Embryonic facial prominence (tissue), 1 donor: ENCODE results near the gene MGAT5B.
A peak's percentile ranks its signal among the peaks of the same experiment; 100 is the strongest.
"Not testable (repeated sequence)": the region's sequence is repeated elsewhere in the genome, so short reads cannot be mapped to it uniquely, and the experiment has no call there.

Experiments
- DNase-seq: peaks from one replicate; pipeline ENCODE4 v3.0.0-alpha.2; 2016; ENCODE audit errors: extremely low spot score

The MGAT5B gene

GRCh38 chr17:76951375-76951905 lies 83.2 kb downstream of the MGAT5B start:
- DNase-seq, result no peak

GRCh38 chr17:76952402-76952801 lies 84.2 kb downstream of the MGAT5B start:
- no peak for DNase-seq

- no peak for DNase-seq
Observed at GRCh38 chr17:76953066-76953465, 84.9 kb downstream of the MGAT5B start.

- no peak for DNase-seq
Observed at GRCh38 chr17:76953946-76954345, 85.7 kb downstream of the MGAT5B start.

GRCh38 chr17:76955191-76955590 lies 87.0 kb downstream of the MGAT5B start:
- DNase-seq, result no peak

DNA sequence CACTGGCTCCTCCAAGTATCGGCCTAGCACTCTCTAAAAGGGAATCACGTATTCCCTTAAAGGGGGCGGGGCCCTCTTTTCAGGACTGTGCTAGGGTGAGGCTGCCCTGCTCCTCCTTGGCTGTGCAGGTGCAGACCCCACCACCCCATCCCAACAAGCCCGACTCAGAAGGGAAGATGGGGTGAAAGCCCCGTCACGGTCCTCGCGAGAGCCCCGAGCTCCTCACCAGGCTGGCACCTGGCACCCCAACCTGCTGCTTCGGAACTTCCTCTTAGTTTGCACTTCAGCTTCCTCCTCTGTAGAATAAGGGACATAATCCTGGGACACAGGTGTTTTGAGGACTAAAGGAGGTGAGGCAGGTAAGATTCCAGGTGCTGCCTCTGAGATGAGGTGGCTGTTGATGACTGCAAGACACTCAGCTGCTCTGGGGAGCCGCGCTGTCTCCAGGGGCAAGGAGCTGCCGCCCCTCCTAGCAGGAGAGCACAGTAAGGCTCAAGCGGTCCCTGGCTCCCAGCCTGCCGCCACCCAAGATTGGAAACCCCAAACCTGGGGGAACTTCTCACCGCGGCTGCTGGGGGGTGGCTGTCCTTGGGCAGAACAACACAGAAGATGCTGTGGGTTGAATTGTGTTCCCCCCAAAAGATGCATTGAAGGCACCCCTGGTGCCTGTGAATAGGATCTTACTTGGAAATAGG lies 88.8 kb downstream of the MGAT5B start:
- no peak for DNase-seq

GRCh38 chr17:76957678-76958464 lies 89.7 kb downstream of the MGAT5B start:
- DNase-seq, result no peak

GRCh38 chr17:76958974-76959373 lies 90.8 kb downstream of the MGAT5B start:
- no peak for DNase-seq

- DNase-seq, result no peak
Observed at GRCh38 chr17:76961869-76962268, 93.7 kb downstream of the MGAT5B start.

GRCh38 chr17:76962858-76963257 lies 94.7 kb downstream of the MGAT5B start:
- DNase-seq, result no peak

- no peak for DNase-seq
Observed at GRCh38 chr17:76966016-76966415, 97.8 kb downstream of the MGAT5B start.

GRCh38 chr17:76966486-76967181 lies 98.4 kb downstream of the MGAT5B start:
- DNase-seq, result no peak

DNA sequence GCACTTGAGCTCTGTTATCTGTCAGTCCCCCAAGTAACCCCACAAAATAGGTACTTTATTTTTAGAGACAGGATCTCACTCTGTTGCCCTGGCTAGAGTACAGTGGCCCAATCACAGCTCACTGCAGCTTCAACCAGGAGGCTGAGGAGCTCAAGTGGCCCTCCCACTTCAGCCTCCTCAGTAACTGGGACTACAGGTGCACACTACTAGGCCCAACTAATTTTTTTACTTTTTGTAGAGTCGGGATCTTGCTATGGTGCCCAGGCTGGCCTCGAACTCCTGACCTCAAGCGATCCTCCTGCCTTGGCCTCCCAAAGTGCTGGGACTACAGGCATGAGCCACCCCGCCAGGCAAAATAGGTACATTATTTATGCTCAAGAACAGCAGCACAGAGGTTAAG lies 99.6 kb downstream of the MGAT5B start:
- no peak for DNase-seq

GRCh38 chr17:76968707-76969597 lies 100.7 kb downstream of the MGAT5B start:
- peak; percentile 22 for DNase-seq

- DNase-seq, result no peak
Observed at GRCh38 chr17:76969598-76970172, 101.5 kb downstream of the MGAT5B start.

DNA sequence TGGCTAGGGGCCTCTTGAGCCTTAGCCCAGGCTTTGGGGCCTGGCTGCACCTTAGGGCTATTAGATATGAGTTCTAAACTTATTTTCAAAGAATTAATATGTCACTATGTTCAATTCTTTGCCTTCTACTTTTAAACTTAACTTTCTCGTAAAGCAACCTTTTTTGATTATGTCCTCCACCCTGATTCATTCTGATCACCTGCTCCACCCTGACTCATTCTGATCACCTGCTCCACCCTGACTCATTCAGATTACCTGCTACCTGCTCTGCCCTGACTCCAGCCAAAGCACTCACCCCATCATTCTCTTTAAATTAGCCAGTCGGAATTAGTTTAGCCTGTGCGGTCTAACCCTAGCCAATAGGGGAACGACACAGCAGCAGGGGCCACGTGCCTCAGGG lies 102.0 kb downstream of the MGAT5B start:
- not testable (repeated sequence) for DNase-seq

DNA sequence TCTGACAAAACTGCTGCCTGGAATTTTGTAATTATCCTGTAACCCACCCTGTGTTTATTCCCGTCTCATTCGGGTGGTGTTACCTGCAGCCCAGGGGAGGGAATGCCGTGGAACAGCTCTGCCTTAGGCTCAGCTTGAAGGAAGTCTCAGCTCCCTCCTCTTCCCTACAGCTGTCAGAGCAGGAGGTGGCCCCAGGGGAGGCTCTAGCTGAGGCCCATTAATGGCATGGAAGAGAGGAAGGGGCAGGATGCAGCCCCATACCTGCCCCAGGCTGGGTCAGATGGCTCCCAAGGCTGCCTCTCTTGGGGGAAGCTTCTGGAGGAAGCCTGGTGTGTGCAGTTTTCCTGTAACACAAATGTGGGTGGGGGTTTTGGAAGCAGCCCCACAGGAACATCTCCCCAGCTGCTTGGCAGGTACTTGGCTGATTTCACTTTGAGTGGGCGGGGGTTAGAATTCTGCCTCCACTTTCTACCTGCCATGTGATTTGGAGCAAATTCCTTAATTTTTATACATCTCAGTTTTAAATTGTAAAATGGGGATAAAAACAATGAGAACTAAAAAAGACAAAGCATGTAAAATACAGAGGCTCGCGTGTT lies 103.9 kb downstream of the MGAT5B start:
- DNase-seq, result no peak

DNA sequence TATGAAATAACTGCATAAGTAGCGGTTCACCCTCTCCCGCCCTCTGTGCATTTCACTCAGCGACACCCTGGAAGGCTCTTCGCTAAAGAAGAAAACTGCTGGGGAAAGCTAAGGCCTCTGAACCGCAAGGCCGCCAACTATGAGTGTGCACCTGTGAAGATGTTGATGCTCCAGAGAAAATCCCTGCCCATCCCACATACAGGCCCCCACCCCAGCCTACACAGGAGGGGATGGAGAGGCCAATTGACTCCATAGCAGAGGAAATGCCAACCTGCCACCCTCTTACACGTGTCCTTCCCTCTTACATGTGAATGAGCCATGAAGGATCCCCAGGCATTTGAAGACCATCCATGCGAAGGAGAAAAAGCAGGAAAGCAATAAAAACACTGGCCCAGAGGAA lies 104.8 kb downstream of the MGAT5B start:
- DNase-seq, result no peak

GRCh38 chr17:76974721-76975120 lies 106.5 kb downstream of the MGAT5B start:
- DNase-seq, result no peak

- not testable (repeated sequence) for DNase-seq
Observed at GRCh38 chr17:76978050-76978449, 109.8 kb downstream of the MGAT5B start.
